AG09309 (cell line): ENCODE data around the gene PHF12.

Source experiments
- DNase-seq: peaks from one replicate; pipeline ENCODE4 v3.0.0-alpha.2; 2010; ENCODE audit warnings: low read depth
- H3K4me3 ChIP-seq: 2 replicates; pipeline ENCODE4 v1.5.1; 2011; ENCODE audit warnings: mild to moderate bottlenecking, low read depth, low read length, moderate library complexity; ENCODE audit not compliant: control insufficient read depth
- TF ChIP-seq, protein P1 (sequence below): IDR thresholded peaks from 2 replicates; pipeline ENCODE4 v1.5.1; 2011; ENCODE audit warnings: mild to moderate bottlenecking, low read depth, low read length, inconsistent platforms; ENCODE audit not compliant: insufficient read depth, control insufficient read depth; ENCODE audit errors: missing control alignments

PHF12 gene

DNA sequence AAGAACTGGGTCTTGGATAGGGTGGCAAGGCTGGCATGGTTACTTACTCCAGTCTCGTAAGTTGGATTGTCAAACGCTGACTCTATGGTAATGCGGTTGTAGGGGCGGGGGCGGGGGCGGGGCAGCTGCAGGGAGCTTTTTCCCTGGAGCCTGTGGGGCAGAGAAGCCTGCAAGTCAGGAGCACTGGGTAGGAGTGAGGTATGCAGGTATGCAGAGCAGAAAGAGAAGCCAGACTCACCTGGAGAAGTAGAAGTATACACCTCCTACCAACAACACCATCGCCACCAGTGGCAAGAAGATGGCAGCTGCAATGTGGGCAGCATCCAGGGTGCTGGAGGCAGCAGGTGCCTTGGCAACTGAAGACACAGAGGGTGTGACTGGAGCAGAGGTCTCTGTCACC, 4.8 kb upstream of the PHF12 start:
- TF ChIP-seq, protein P1, sequence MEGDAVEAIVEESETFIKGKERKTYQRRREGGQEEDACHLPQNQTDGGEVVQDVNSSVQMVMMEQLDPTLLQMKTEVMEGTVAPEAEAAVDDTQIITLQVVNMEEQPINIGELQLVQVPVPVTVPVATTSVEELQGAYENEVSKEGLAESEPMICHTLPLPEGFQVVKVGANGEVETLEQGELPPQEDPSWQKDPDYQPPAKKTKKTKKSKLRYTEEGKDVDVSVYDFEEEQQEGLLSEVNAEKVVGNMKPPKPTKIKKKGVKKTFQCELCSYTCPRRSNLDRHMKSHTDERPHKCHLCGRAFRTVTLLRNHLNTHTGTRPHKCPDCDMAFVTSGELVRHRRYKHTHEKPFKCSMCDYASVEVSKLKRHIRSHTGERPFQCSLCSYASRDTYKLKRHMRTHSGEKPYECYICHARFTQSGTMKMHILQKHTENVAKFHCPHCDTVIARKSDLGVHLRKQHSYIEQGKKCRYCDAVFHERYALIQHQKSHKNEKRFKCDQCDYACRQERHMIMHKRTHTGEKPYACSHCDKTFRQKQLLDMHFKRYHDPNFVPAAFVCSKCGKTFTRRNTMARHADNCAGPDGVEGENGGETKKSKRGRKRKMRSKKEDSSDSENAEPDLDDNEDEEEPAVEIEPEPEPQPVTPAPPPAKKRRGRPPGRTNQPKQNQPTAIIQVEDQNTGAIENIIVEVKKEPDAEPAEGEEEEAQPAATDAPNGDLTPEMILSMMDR: no peak
- no peak overlapping the region for H3K4me3 ChIP-seq
- DNase-seq: no peak

DNA sequence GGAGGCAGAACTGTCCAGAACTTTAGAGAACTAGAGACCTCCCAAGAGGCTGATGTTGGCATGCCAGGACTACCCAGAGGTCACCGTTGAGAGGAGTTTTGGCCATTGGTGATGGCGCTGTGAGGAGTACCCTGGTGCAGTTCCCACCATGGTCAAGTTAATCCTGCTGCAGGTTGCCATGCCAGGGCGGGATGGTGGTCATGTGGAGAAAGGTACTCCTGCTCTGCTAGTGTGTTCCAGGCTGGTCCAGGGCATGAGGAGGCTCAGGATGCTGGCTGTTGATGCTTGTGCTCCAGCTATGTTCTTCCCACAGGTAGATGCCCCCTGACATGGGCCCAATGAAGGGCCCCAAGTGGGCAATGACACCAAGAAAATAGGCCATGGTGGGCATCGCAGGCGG, 4.1 kb upstream of the PHF12 start:
- H3K4me3 ChIP-seq: no peak overlapping the region
- no peak for DNase-seq
- TF ChIP-seq, protein P1: no peak

DNA sequence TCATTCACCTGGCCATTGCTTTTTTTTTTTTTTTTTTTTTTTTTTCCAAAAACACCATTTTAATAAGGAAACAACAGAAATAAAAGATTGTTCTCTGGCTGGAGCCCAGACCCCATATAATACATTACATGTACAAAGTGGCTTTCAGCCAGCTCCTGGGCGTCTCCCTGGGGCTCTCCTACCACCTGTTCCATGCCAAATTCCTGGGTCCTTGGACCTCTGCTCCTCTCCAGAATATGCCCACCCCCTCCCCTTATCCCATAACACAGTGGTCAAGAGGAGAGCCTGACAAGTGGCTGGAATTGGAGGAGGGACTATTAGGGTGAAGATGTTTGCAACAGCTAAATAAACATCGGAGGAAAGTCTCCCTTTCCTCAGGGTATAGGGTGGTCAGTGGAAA, 3.6 kb upstream of the PHF12 start:
- no peak overlapping the region for H3K4me3 ChIP-seq
- no peak for DNase-seq
- TF ChIP-seq, protein P1: no peak

DNA sequence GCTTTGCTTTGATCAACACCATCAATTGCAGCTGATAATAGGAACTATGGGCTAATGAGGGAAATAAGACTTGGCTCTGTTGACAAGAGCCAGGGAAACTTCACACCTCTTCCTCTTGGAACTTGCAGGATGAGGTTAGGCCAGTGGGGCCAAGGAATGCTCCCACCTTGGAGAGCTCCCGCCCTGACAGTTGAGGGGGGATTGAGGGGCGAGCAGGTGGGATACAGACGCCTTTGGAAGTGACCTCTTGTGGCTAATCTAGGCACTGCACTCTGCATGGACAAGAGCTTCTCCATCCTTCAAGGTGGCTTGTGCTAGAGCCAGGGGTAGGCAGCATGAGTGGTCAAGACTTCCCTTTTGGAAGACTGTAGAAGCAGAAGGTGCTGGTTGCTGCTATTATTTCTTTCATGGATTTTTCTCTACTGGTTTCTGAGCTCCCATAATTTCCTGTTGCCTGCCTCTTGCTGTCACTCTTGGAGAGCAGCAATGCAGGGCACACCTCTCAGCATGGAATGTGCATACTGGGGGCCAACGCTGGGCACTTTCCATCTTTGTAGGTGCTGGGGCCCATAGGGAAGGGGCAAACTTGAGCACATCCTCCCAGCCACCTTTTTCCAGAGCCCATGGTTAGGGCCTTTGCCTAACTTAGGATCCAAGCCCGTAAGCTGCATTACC, 2.3 kb upstream of the PHF12 start:
- H3K4me3 ChIP-seq: no peak overlapping the region
- TF ChIP-seq, protein P1: peak; percentile 84
- DNase-seq: no peak

DNA sequence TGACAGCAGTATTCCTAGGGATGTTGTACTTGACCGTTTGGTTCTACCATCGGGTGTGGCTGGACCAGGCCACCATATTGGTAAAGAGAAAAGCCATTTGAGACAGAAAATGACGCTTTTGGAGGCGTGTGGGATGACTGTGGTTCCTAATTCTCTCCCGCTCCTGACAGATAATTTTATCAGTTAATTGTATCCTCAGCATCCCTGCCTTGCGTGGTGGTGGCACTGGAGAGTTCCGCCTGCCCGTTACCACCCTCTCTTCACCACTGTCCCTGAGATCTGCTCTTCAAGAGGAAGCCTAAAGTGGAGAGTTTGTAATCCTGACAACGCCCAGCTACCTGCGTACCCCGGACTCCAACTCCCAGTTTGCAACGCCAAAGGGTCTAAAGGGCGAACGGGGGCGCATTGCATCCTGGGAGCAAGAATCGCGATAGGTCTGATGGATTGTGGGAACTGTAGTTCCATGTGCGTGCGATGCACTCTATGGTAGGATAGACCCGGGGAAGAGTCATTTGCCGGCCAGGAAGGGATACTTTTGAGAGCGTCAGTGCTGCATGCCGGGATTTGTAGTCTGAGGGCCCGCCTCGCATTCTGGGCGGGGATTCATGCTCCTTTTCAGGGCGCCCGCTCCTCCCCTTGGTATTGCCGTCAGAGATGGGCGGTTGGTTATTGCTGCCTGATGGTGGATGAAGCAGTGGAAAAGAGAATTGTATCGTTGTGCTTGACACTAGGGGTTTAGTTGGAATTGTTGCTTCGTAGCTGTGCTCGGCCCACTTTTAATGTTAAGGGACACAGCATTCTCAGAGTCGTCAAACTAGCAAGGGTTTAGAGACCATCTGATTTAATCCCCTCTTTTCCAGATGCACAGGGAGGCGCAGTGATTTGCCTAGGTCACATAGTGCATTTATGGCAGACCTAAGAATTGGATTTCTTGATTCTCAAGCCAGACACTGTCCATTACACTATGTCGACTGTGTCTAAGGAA, 965 bp upstream of the PHF12 start:
- peak; percentile 99 for DNase-seq
- peak overlapping the region; percentile 70 for H3K4me3 ChIP-seq
- TF ChIP-seq, protein P1: no peak

DNA sequence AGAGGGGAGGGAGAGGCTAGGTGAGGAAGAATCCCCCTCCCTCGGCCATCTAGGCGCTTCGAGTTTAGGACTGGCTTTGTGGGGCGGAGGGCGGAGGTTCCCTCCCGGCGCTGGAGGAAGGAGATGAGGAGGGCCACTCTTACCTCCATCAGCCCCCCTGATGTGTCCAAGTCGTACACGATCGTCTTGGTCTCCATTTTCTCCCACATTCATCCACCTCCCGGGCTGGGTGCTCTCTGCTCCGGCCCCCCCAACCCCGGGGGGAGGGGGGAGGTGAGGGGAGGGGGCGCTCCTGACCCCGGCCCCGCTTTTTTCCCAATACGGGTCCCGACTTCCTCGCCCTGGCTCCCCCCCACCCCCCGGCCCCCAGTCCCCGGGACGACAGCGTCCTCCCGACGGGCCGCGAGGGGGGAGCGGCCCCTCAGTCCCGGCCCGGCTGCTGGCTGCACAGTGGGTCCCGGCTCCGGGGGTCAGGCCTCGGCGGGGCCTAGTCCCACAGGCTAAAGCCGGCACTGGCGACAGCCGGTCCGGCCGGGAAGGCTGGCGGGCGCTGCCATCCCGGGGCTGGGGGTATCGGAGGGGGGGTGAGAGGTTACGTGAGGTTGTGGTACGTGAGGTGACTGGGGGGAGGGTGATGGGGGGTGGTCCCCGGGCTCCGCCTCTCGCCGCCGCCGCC, 428 bp downstream of the PHF12 start:
- peak overlapping the region; percentile 93 for H3K4me3 ChIP-seq
- no peak for DNase-seq
- TF ChIP-seq, protein P1: no peak
